K562 (cell line): ENCODE measurements around the gene PAF1.

Experiments used
- CTCF ChIP-seq, 3 experiments: IDR thresholded peaks in 2 of 3; conservative IDR thresholded peaks in 1 of 3; 2 replicates each; pipeline ENCODE4 v1.5.1; 2011 to 2012; ENCODE audit warnings: low read length in 3 of 3, mild to moderate bottlenecking in 3 of 3, control low read depth in 2 of 3, improper control_type of control experiment in 1 of 3, inconsistent platforms in 1 of 3, low read depth in 1 of 3, mixed read lengths in 1 of 3, moderate library complexity in 1 of 3; ENCODE audit not compliant: insufficient read depth in 2 of 3
- KLF13 ChIP-seq: fragments of 450-650 bp; IDR thresholded peaks from 2 replicates; pipeline ENCODE4 v1.6.1; 2016; ENCODE audit warnings: missing genetic modification characterization, low read depth, mild to moderate bottlenecking, missing compliant biosample characterization, moderate library complexity, borderline replicate concordance
- MEF2A ChIP-seq: IDR thresholded peaks from 2 replicates; pipeline ENCODE4 v1.6.1; 2011; ENCODE audit warnings: low read depth, mild to moderate bottlenecking, low read length, moderate library complexity; ENCODE audit not compliant: control insufficient read depth
- POLR2A ChIP-seq: fragments of 450-650 bp; conservative IDR thresholded peaks from 2 replicates; pipeline ENCODE4 v1.6.1; 2016
- THAP12 ChIP-seq: fragments of 250-450 bp; sonication (Bioruptor Pico); IDR thresholded peaks from 2 replicates; pipeline ENCODE4 v1.9.0; 2021; ENCODE audit warnings: mild to moderate bottlenecking, inconsistent platforms
- ZNF639 ChIP-seq, 2 experiments: fragments of 200-800 bp in 1 of 2; sonication (Bioruptor generic) in 1 of 2; sonication (generic) in 1 of 2; formaldehyde crosslinking in 1 of 2; IDR thresholded peaks in 1 of 2; conservative IDR thresholded peaks in 1 of 2; 2 replicates each; pipeline versions ENCODE4 v1.5.0 to v1.6.1; 2016 to 2020; ENCODE audit warnings: missing compliant biosample characterization in 1 of 2, missing genetic modification characterization in 1 of 2, missing genetic modification reagents in 1 of 2

- TF ChIP-seq THAP12 (no peak), ZNF639 (CRISPR knock-in tag; conservative IDR thresholded peaks at IDR 0.05 in 1 of 2, IDR thresholded peaks at IDR 0.05 in 1 of 2) (no peak), KLF13 (tag) (no peak), POLR2A (no peak), MEF2A (no peak), CTCF (IDR thresholded peaks at IDR 0.05 in 2 of 3, conservative IDR thresholded peaks at IDR 0.05 in 1 of 3; ENCODE audit: insufficient read depth in 2 of 3, low read depth in 1 of 3, low read length in 3 of 3) (no peak)
Measured at GRCh38 chr19:39405261-39405957, 14.5 kb upstream of the PAF1 start.
